ENCODE results near the gene NFKBIZ.

The NFKBIZ gene

GRCh38 chr3:101854608-101855304, 5.4 kb downstream of the NFKBIZ start:
- TF ChIP-seq CTCF (IDR thresholded peaks at IDR 0.05; ENCODE audit: low read depth, low read length, missing control alignments), result no peak
- DNase-seq (ENCODE audit: low read depth), result no peak
- H3K4me3 ChIP-seq (ENCODE audit: low read depth, low read length), result no peak overlapping the region

DNA sequence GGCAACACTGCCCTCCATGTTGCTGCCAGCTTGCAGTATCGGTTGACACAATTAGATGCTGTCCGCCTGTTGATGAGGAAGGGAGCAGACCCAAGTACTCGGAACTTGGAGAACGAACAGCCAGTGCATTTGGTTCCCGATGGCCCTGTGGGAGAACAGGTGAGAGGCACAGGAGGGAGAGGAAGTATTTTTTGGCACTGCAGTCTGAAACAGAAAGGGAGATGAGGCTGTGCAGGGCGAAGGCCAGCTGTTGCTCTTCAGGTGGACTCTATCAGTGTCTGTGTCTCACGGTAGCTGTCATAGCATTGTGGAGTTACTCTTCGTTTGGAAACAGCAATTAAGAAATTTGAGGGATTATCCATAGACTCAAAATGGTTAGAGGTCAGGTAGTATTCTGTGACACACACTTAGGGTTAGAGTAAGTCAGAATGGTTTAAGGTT, 8.0 kb downstream of the NFKBIZ start:
- no peak for DNase-seq (ENCODE audit: low read depth)
- no peak for TF ChIP-seq CTCF (IDR thresholded peaks at IDR 0.05; ENCODE audit: low read depth, low read length, missing control alignments)
- H3K4me3 ChIP-seq (ENCODE audit: low read depth, low read length), result no peak overlapping the region

DNA sequence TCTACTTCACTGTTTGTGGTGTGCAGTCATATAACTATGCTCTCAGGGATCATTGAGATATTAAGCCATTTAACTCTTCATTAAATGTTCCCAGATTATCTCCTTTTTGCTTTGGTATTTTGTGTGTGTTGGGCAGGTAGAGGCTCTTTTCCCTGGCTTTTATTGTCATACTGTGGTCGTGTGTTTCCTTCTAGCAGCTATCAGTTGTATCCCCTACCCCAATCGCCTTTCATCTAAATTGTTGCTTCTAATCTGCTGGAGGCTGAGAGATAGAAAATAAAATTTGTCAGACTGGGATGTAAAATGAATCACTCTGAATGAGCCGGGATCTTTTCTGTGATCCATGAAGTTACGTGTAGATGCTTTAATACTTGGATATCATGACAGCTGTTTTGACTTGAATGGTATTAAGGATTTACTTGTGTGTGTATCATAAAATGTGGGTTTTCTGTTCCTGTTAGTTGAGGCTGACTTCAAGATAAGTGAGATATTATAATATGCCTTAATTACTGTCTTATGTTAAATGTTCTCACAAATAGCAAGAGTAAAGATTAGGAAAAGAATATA, 9.2 kb downstream of the NFKBIZ start:
- DNase-seq (ENCODE audit: low read depth), result no peak
- H3K4me3 ChIP-seq (ENCODE audit: low read depth, low read length), result no peak overlapping the region
- no peak for TF ChIP-seq CTCF (IDR thresholded peaks at IDR 0.05; ENCODE audit: low read depth, low read length, missing control alignments)

DNA sequence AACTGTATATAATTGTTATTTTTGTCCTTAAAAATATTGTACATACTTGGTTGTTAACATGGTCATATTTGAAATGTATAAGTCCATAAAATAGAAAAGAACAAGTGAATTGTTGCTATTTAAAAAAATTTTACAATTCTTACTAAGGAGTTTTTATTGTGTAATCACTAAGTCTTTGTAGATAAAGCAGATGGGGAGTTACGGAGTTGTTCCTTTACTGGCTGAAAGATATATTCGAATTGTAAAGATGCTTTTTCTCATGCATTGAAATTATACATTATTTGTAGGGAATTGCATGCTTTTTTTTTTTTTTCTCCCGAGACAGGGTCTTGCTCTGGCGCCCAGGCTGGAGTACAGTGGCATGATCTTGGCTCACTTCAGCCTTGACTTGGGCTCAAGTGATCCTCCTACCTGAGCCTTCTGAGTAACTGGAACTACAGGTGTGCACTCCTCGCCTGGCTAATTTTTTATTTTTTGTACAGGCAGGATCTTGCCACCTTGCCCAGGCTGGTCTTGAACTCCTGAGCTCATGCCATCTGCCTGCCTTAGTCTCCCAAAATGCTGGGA, 10.7 kb downstream of the NFKBIZ start:
- no peak overlapping the region for H3K4me3 ChIP-seq (ENCODE audit: low read depth, low read length)
- TF ChIP-seq CTCF (IDR thresholded peaks at IDR 0.05; ENCODE audit: low read depth, low read length, missing control alignments), result no peak
- DNase-seq (ENCODE audit: low read depth), result no peak

DNA sequence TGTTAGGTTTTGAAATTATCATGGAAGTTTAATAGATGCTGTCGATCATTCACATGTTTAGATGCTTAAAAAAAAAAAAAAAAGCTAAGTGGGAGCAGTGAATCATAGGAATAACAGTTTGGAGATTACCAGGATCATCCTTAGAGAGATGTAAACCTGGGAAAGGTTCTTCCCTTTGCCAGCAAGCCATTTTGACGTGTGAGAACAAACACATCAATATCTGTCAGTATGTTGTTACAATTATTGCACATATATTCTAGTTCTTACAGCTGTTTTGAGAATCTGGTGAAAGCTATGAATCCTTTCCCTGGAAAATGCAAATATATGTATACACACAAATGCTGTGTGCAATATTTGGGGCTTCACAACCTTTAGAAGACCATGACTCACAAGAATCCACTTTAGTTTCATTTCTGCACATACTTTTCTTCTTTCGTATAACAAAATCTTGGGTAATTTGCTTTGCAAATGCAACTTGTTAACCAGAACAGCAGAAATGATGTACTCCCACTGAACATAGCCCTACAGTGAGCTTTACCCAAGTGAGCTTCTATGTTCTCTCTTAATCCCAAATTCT, 12.0 kb downstream of the NFKBIZ start:
- H3K4me3 ChIP-seq (ENCODE audit: low read depth, low read length), result no peak overlapping the region
- no peak for DNase-seq (ENCODE audit: low read depth)
- TF ChIP-seq CTCF (IDR thresholded peaks at IDR 0.05; ENCODE audit: low read depth, low read length, missing control alignments), result no peak

- no peak overlapping the region for H3K4me3 ChIP-seq (ENCODE audit: low read depth, low read length)
- no peak for TF ChIP-seq CTCF (IDR thresholded peaks at IDR 0.05; ENCODE audit: low read depth, low read length, missing control alignments)
- DNase-seq (ENCODE audit: low read depth), result no peak
Observed at GRCh38 chr3:101861789-101862415, 12.6 kb downstream of the NFKBIZ start.
